Measurements from ENCODE around the gene P2RX2.

Gene P2RX2

DNA sequence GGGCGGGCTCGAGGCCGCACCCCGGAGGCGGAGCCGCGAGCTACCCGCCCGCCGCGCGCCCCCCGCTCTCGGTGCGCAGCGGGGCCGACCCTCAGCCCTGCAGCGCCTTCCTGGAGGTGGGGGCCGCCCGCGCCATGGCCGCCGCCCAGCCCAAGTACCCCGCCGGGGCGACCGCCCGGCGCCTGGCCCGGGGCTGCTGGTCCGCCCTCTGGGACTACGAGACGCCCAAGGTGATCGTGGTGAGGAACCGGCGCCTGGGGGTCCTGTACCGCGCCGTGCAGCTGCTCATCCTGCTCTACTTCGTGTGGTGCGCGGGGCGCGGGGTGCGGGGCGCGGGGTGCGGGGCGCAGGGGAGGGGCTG lies at the start of gene P2RX2:
Gene P2RX2 (plus strand): TSS at position 94 of the 361 bp plus-strand sequence. CDS start 41 bp downstream, at position 135.
- no peak for DNase-seq

DNA sequence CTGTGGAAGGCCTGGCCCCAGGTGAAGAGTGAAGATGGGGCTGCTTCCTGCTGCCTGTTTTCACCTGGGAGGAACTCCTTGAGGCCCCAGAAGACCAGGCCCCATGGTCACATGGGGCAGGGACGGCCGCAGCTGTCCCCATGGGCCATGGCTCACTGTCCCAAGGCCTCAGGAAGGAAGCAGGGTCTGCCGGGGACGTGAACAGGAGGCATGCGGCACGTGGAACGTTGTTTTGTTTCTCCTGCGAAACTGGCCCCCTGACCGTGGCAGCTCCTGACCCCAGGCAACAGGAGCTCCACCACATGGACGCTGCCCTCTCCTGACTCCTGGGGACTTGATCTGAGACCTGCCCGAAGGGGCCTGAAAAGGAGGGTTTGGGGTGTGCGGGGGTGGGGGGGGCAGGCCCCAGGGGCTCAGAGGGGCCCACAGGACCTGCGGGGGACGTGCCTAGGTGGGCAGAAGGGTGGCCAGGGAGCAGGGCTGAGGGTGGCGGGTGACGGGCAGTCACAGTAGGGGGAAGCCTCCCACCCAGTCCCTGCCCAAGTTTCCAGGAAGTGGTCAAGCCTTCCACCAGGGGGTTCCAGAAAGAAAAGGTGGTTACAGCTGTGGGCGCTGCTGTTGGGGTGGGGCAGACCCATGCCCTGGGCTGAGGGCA lies 49.6 kb upstream of the P2RX2 start:
- DNase-seq = no peak

DNA sequence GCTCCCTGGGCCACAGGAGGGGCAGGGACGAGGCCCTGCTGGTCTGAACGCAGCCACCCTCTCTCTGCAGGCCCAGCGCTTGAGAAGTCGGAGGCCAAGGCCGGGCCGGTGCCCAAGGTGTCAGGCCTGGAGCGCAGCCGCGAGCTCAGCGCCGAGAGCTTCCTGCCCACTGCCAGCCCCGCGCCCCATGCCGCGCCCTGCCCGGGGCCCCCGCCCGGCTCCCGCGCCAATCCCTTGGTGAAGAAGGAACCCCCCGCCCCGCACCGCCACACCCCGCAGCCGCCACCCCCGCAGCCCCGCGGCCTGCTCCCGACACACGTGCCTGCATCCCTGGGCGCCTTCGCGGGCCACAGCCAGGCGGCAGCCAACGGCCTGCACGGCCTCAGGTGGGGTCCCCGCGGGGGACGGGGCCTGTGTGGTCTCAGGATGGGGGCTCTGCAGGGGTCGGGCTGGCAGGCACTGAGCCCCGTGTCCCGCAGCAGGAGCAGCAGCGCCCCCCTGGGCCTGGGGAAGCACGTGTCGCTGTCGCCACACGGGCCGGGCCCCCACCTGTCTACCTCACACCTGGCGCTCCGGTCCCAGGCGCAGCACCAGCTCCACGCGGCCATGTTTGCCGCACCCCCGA lies 48.6 kb upstream of the P2RX2 start:
- no peak for DNase-seq

DNA sequence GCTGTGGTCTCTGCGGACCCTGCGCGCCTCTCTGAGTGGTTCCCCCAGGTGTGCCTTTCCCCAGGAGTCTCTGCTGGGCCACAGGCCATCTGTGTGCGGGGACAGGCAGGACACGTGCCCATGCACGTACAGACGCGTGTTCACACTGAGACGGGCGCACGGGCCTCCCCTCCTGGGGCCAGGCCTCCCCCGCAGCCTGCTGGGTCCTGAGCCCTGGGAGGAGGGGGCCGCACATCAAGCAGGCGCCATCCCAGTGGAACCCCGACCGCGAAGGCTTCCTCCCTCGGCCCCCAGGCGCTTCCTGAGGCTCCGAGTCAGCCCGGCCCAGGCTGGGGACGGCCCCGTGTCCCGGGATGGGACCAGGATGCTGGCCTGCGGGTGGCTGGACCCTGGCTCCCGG lies 47.9 kb upstream of the P2RX2 start:
- DNase-seq = no peak

DNA sequence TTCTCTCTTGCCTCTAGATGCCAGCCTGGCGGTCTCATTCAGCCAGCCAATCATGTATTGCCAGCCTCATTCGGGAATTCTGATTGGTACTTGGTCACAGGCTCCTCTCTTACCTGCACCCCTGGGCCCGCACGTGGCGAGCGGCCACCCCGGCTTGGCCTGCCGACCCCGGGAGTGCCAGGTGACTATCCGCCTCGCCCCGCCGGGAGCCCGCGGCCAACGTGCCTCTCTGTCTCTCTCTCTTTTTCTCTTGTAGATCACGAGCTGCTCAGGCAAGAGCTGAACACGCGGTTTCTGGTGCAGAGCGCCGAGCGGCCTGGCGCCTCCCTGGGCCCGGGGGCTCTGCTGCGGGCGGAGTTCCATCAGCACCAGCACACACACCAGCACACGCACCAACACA lies 47.5 kb upstream of the P2RX2 start:
- no peak for DNase-seq

DNA sequence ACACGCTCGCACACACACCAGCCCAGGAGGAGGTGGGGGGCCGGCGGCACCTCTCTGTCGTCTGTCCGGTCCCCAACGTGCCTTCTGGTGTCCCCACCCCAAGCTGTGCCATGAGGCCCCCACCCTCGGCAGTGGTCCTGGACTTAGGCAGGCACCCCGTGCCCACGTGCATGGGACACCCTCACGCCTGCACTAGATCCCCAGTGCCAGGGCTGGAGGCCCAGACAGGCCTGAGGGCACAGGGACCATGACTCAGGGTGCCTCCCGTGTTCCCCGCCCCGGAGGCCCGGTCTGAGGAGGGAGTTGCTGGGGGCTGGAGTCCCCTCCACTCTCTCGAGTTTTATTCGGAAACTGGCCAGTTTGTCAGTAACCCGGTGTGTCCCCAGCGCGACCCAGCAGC lies 47.0 kb upstream of the P2RX2 start:
- DNase-seq = no peak

DNA sequence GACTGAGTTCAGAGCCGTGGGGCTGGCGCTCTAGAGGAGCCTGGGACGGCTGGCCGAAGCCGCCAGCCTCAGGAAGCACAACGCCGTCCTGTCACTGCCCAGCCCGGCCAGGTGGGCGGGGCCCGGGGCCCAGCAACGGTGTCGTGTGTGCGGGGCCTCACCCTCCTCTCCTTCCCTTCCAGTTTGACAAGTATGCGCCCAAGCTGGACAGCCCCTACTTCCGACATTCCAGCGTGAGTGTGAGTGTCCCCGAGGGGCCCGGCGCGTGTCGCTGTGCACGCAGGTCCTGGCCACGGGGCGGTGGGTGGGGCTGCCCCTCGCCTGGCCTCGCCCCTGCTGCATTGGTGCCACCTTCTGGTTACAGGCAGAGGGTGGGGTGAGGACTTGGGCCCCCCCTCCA lies 46.5 kb upstream of the P2RX2 start:
- no peak for DNase-seq

DNA sequence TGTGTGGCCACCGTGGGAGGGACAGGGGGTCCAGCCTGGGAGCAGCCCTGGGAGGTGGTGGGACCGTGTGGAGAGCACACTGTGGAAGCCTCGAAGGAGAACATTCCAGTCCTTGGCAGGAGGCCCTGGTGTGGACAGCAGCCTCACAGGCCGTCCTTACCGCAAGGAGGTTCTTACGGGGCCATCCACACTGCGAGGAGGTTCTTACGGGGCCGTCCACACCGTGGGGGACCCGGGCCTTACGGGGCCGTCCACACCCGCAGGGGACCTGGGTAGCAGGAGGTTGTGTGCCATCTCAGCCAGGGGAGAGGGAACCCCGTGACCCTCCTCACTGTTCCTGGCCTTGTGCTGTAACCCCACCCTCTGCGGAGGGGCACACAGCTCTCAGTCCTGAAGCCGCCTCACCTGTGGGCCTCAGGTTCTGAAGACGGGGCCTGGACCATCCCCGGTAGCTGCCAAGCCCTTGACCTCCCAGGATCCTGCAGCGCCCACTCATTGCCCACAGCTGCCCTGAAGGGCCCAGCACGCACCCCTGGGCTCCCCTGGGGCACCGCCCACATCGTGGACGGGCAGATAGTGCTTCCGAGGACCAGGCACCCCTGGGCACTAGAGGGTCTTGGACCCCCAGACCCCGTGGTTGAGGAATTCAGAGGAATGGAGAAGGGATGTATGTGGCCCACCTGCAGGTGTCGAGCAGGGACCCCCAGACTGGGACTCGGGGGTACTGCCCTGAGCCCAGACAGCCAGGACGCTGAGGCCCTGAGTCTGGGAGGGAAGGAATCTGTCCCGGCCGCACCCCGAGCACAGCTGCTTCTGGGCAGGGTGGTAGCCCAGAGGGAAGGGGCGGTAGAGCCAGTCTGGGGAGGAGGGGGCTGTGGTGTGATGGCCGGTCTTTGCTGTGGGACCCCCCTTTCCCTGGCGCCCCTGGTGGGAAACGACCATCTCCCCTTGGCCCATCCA lies 45.5 kb upstream of the P2RX2 start:
- DNase-seq = no peak

DNA sequence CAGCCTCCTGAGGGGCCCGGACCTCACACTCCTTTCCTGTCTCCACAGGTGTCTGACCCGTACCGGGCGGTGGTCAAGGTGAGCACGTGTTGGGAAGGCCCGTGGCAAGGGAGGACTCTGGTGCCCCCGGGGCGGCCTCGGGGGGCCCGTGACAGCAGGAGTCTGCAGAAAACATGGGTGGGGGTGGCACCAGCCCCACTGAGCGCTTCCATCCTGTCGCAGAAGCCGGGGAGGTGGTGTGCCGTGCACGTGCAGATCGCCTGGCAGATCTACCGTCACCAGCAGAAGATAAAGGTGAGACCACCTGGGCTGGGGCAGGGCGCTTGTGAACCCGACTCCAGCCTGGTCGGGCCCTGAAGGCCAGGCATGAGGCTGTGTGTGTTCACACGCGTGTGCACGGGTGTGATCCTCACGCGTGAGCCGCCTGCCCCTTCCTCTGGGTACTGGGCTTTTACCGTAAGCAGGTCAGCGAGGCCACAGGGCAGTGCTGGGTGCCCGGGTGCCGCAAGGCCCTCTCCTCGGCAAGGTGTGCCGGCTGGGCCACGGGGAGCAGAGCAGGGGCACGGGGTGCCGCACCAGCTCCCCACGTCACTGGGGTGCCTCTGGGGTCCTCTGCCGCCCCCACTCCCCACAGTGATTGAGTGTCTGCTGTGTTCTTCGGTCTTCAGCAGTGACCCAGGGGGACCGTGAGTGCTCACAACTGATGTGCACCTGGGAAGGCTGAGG lies 44.1 kb upstream of the P2RX2 start:
- DNase-seq = no peak

DNA sequence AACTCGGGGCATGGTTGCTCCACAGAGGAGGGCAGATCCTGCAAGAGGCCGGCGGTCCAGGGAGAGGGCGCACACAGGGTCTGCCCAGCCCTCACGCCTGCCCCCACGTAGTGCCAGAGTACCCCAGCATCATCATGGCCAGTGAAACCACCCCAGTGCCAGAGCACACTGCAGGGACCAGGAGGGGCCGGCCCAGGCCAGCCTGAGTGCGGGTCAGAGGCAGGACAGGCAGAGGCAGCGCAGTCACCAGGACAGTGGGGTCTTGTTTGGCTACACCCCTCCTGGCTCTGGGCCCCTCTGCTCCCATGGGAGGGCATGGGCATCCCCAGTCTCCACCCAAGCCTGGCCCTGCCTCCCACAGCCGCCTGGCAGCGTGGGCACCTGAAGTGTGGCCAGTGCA lies 42.9 kb upstream of the P2RX2 start:
- no peak for DNase-seq

DNA sequence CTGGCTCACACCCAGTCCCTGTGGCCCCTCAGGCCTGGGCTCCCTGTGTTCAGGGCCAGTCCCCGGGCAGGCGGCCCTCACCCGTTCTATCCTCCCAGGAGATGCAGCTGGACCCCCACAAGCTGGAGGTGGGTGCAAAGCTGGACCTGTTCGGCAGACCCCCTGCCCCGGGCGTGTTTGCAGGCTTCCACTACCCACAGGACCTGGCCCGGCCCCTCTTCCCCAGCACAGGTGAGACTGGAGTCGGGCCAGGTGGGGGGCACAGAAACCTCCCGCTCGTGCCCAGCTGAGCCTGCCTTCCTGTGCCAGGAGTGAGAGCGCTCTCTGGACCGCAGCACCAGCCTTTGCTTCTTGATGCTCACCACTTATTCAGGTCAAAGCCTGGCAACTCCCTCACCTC lies 41.9 kb upstream of the P2RX2 start:
- no peak for DNase-seq

DNA sequence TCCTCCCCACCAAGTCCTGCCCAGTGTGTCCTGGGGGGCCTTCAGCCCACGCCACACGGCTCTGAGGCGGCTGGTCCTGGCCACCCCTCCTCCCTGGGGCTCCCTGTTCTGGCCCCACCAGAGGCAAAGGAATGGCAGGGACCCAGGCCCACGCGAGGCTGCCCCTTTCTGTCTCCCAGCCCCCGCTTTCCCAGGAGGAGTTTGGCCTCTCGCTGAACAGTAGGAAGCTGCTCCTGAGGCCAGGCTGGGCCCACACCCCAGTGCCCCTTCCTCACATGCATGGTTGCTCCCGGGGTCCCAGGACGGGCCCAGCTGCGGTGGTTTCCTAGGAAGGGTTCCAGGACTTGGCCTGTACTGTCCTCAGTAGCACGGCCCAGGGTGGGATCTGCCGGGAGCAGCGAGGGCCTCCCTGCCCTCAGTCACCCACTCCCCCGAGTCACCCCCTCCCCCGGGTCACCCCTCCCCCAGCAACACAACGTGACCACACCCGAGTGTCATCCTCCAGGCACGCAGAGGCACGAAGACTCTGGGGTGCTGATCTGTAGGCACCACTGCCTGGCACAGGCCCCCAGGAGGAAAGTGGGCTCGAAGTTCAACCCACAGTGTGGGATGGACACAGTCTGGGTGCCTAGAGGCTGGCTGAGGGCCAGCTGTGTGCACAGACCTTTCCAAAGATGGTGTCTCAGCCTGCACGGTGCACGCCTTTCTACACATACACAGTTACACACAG lies 41.2 kb upstream of the P2RX2 start:
- DNase-seq = no peak

DNA sequence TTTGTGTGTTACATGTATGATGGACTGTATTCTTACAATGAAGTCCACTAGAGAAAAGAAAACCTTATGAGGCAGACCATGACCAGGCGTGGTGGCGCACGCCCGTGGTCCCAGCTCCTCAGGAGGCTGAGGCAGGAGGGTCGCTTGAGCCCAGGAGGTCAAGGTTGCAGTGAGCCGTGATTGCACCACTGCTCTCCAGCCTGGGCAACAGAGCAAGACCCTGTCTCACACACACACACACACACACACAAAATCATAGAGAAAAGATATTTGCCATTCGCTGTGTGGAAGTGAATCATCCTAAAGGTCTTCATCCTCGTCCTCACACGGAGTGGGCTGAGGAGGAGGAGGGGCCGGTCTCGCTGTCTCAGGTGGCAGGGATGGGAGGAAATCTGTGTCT lies 40.5 kb upstream of the P2RX2 start:
- DNase-seq = no peak

DNA sequence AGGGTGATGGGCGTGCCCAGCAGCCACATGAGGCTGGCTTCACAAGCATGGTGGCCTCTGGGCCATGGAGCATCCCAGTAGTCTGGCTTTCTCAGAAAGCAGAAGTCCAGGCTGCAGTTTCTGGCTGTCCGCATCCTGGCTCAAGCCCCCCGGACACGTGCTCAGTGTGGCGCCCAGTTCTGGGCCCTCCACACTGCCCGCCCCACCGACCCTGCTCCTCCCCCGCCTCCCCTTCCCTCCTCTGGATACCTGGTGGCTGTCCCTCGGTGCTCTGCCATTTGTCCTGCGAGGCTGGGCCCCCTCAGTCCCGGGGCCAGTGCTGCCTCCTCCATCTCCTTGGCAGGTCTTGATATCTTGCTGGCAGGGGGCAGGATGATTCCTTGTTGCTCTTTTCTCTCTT lies 39.8 kb upstream of the P2RX2 start:
- no peak for DNase-seq

DNA sequence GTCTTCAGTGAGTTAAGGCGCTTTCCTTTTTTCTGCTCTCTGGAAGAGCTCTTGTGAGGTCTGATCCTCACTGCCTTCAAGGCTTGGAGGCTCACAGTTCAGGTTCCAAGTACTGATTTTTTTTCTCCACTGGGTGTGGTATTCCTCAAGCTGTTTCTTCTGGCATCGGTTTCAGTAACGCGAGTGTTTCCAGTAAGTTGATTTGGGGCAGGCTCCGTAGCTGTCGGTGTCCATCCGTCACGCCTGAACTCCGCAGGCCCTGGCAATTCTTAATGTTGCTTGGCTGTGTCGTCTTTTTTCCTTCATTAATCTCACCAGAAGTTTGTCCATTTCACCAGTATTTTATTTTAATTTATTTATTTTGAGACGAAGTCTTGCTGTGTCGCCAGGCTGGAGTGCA lies 38.8 kb upstream of the P2RX2 start:
- DNase-seq = no peak

DNA sequence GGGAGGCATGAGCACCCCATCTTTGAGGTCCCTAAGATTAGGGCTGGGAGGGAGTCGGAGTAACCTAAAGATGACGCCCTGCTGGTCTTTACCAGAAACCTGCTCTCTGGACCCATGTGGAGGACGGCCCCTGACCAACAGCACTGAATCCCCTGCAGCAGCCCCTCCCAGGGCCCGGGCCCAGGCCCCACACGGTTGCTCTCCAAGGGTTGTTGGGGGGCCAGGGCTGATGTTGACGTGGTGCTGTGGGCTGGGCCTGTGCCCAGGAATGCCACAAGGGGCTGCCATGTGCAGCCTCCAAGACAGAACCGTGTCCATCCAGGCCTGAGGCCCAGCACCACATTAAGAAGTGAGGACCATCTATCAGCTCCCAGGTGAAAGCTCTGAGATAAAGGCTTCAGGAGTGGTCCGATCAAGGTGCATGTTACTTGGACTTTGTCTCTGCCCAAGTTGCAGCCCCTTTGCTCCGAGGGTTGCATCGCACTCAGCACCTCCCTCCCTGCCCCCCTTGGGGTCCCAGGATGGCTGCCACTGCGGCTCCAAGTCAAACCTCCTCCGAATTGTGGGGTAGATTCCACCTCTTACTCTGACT lies 37.8 kb upstream of the P2RX2 start:
- DNase-seq = no peak

DNA sequence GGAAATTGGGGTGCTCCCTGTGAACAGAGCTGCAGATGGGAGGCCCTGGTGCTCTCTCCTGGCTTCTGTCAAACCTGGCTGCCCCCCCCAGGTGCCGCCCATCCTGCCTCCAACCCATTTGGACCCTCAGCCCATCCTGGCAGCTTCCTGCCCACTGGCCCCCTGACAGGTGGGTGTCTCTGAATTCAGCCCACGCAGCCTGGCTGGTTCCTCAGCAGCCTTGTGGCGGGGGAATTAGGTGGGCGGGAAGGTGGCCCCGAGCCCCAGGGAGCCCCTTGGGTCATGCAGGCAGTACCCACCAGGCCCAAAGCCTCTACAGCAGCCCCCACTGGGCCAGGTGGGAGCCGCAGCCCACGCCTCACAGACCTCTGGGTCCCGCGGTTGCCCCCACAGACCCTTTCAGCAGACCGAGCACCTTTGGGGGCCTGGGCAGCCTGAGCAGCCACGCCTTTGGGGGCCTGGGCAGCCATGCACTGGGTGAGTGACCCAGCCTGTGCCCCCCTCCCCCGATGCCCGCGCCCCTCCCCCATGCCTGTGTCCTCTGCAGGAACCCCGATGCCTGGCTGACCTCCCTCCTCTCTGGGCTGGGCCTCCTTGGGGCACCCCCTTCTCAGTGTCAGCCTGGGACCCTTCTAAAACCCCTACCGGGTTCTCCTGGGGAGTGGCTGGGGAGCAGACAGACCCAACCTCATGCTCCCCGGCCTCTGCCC lies 37.1 kb upstream of the P2RX2 start:
- no peak for DNase-seq

DNA sequence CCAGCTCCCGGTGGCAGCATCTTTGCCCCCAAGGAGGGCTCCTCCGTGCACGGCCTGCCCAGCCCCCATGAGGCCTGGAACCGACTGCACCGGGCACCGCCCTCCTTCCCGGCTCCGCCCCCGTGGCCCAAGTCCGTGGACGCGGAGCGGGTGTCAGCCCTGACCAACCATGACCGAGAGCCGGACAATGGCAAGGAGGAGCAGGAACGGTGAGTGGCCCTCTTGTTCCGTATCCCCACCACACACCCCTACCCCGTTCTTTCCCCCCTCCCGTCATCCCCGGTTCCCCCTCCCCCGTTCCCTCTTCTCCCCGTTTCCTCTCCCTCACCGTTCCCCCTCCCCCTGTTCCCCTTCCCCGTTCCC lies 36.5 kb upstream of the P2RX2 start:
- DNase-seq = no peak

DNA sequence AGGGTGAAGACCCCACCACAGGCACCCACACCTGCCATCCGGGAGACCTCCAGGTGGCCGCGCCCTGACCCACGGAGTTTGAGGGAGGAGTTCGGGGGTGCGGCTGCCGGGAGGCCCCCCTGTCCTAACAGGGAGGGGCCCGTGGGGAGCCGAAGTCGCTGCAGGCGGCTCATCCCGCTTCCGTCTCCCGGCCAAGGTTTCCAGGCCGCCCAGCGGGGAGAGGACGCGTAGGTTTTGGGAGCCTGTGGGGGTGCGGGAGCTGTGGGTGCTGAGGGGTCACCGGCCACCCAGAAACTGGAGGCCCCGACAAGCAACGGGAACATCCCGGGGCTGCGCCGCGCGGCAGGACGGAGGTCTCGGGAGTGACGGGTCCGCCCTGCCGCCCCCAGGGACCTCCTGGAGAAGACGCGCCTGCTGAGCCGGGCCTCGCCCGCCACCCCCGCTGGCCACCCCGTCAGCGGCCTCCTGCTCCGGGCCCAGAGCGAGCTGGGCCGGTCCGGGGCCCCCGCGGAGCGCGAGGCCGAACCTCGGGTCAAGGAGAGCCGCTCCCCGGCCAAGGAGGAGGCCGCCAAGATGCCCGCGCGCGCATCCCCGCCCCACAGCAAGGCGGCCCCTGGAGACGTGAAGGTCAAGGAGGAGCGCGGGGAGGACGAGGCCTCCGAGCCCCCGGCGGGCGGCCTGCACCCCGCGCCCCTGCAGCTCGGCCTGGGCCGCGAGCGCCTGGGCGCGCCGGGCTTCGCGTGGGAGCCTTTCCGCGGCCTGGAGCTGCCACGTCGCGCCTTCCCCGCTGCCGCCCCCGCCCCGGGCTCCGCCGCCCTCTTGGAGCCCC lies 35.8 kb upstream of the P2RX2 start:
- DNase-seq = no peak

DNA sequence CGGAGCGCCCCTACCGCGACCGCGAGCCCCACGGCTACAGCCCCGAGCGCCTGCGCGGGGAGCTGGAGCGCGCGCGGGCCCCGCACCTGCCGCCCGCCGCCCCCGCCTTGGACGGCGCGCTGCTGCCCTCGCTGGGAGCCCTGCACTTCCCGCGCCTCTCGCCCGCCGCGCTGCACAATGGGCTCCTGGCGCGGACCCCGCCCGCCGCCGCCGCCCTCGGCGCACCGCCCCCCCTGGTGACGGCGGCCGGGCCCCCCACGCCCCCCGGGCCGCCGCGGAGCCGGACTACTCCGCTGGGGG lies 35.2 kb upstream of the P2RX2 start:
- no peak for DNase-seq

DNA sequence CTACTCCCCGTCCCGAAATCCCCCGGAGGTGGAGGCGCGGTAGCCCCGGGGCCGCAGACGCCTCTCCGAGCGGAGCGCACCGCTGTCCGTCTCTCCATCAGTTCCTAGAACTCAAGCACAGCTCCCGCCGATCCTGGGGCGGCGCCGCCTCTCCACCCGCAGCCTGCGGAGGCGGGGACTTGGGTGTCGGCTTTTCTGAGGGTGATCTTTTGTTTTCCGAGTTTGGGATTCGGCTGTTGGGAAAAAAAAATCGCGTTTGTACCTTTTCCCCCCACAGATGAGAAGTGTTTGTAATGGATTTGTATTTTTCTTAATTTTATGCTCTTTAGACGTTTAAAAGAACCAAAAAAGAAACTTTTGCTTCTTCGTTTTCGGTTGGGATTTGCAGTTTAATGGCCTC lies 34.8 kb upstream of the P2RX2 start:
- DNase-seq = no peak
